ENCODE measurements around the gene CPPED1.

DNA sequence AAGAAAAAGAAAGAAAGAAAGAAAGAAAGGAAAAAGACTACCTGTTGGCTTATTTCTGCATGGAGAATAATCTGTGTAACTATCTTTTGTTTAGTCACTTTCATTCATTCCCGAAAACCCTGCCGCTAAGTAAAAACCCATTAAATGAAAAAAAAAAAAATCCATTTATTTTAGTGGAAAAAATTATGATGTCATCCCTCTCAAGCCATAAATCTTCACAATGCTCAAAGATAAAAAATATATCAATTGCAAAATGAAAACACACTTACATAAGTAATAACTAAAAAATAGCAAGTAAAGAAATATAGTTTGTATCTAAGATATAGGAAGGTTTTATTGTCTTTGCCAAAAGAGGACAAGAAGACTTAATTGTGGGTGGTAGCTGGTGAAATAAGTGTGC lies 46.5 kb upstream of the CPPED1 start:
- no peak for TF ChIP-seq POLR2A (IDR thresholded peaks at IDR 0.05; ENCODE audit: low read depth, low read length)
- TF ChIP-seq, protein P1, sequence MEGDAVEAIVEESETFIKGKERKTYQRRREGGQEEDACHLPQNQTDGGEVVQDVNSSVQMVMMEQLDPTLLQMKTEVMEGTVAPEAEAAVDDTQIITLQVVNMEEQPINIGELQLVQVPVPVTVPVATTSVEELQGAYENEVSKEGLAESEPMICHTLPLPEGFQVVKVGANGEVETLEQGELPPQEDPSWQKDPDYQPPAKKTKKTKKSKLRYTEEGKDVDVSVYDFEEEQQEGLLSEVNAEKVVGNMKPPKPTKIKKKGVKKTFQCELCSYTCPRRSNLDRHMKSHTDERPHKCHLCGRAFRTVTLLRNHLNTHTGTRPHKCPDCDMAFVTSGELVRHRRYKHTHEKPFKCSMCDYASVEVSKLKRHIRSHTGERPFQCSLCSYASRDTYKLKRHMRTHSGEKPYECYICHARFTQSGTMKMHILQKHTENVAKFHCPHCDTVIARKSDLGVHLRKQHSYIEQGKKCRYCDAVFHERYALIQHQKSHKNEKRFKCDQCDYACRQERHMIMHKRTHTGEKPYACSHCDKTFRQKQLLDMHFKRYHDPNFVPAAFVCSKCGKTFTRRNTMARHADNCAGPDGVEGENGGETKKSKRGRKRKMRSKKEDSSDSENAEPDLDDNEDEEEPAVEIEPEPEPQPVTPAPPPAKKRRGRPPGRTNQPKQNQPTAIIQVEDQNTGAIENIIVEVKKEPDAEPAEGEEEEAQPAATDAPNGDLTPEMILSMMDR (conservative IDR thresholded peaks at IDR 0.05; ENCODE audit: low read depth, low read length): no peak
- TF ChIP-seq NFE2L2 (IDR thresholded peaks at IDR 0.05; ENCODE audit: low read depth, low read length): no peak
- TF ChIP-seq RAD21 (IDR thresholded peaks at IDR 0.05; ENCODE audit: low read length): no peak
- no peak for TF ChIP-seq MAFK (IDR thresholded peaks at IDR 0.05; ENCODE audit: low read depth, low read length)
- no peak for TF ChIP-seq FOS (IDR thresholded peaks at IDR 0.05; ENCODE audit: low read depth, low read length)
- TF ChIP-seq, protein P2, sequence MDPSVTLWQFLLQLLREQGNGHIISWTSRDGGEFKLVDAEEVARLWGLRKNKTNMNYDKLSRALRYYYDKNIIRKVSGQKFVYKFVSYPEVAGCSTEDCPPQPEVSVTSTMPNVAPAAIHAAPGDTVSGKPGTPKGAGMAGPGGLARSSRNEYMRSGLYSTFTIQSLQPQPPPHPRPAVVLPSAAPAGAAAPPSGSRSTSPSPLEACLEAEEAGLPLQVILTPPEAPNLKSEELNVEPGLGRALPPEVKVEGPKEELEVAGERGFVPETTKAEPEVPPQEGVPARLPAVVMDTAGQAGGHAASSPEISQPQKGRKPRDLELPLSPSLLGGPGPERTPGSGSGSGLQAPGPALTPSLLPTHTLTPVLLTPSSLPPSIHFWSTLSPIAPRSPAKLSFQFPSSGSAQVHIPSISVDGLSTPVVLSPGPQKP (IDR thresholded peaks at IDR 0.05; ENCODE audit: borderline replicate concordance, low read depth, low read length): no peak
- no peak for TF ChIP-seq RCOR1 (IDR thresholded peaks at IDR 0.05; ENCODE audit: insufficient replicate concordance, low read length)

Measured in IMR-90 (cell line).